DMS 273 (cell line): Measurements from ENCODE around the gene NADSYN1.

Experiments used
- DNase-seq: peaks from one replicate; lab custom pipeline; 2025; ENCODE audit not compliant: unreplicated experiment; lab: John Stamatoyannopoulos, UW

The NADSYN1 gene

DNA sequence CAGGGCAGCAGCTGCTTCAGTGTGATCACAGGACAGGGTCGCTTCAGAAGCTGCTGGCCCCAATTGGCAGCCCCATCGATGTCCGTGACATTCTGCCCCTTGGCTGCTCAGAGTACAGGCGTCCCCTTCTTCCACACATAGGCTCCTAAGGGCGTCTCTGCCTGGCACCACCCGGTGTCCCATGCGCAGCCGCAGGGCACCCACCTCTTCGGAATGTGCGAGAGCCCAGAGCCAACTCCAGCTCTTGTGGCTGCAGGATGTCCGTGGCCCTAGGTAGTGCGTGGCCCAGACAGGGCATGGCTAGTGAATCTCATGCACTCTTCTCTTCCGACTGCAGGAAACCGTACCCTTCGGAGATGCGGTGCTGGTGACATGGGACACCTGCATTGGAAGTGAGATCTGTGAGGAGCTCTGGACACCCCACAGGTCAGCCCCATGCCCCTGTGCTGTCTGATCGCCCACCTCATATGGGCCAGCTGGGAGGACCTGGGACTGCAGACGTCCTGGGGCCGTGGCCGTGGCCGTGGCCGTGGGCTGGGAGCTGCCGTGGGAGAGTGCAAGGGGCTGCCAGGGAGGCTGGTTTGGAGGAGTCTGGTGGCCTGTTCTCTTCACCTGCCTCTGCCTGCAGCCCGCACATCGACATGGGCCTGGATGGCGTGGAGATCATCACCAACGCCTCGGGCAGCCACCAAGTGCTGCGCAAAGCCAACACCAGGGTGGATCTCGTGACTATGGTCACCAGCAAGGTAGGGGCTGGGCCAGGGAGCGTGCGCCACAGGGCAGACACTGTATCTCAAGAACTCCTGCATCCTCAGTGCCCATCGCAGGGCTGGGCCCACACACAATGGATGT, 20.2 kb downstream of the NADSYN1 start:
- no peak for DNase-seq

DNA sequence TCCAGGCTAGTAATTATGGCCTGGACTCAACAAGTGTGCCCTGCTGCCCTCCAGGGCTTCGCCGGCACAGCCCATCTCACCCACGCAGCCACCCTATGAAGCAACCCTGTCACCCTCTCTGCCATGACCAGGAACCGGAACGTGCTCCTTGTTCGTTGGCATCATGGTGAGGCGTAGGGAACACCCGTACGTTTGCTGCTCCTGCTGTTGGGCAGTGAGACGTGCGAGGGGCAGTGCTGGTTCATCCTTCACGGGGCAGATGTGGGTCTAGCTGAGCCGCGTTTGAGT, 20.7 kb downstream of the NADSYN1 start:
- no peak for DNase-seq

DNA sequence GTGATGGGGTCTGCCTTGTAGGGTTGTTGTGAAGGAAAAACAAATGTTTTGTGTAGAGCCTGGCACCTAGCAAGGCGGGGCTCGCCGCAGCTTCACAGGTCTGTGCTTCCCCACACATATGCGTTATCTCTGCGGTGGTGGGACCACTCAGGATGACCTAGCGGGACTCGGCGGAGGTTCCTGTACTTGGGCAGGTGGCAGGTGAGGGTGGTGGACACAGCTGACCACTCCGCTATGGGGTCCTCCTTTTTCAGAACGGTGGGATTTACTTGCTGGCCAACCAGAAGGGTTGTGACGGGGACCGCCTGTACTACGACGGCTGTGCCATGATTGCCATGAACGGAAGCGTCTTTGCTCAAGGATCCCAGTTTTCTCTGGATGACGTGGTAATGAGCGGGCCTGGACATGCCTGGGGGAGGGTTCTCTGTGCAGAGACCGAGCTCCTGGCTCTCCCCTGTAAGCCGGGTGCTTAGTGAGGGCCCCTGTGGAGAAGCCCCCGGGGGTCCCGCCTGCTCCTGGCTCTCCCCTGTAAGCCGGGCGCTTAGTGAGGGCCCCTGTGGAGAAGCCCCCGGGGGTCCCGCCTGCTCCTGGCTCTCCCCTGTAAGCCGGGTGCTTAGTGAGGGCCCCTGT, 21.3 kb downstream of the NADSYN1 start:
- no peak for DNase-seq

DNA sequence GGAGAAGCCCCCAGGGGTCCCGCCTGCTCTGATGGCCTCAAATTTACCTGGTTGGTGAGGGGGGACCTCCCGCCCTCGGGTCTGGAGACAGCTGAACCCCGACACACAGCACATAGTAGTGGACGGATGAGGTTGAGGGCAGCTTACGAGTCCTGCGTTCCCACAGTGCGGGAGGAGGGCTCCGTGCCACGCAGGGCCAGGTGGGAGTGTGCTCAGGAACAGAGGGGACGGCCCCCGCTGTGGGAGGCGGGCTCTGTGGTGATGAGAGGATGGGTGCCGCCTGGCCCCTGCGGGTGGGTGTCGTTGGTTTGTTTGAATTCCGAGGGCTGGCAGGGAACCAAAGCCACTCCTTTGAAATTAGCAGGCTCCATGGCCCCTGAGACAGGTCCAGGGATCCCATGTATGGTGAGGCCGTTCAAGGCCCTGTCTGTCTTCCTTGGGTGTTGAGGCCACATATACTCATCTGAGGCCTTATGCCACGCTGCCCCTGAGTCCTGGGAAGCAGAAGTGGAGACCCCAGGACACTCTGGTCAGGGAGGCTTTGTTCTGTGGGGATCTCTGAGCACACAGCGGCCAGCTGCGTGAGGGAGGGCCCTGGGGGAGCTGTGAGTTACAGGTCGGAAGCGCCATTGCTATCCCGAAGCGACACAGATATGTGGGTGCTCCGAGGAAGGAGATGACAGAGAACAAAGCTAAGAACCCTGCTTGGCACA, 21.9 kb downstream of the NADSYN1 start:
- DNase-seq: no peak

DNA sequence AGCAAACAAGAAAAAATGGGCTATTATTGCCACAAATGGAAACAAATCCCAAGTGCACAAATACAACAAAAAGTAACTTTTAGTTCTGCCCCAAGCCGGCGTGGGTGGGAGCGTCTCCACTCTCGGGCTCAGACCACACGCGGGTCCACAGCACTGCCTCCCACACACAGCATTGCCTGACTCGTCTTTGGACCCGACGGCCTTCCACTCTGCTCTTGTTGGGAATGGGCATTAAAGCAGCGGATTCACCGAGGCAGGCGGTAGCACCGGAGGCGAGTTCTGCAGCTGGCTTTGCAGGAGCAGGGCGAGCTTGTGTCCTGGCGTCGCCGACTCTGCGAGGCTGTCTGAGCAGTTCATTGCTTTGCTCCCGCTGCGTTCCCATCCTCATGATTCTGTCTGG, 23.0 kb downstream of the NADSYN1 start:
- DNase-seq: no peak

DNA sequence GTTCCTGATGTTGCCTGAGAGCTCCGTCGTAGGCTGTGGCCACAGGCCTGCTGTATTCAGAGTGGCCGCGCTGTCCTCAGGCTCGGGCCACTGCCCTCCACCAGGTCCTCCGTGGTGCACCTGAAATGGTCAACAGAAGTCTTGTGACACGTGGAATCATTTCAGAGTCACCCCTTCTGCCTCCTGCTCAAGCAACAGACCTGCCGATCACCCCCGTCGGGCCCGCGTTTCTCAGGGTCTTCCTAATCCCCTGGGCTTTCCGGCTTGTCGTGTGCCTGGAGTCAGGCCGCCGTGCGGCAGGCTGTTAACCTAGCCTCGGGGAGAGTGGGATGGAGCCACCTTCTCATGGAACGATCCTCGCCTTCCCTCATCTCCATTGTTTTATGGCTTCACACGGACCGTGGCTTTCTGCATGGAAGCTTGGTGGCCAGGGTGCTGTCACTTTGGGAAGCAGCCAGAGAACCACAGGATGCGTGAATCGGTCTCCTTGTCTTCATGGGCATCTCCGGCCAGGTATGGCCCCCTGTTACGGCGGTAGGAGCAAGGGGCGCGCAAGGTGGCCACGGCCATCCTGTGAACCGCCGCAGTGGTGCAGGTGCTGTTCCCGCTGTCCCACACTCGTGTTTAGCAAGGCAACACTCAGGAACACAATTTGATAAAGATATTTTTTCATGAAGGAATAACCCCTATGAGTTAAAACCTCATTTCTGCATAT, 24.1 kb downstream of the NADSYN1 start:
- no peak for DNase-seq

DNA sequence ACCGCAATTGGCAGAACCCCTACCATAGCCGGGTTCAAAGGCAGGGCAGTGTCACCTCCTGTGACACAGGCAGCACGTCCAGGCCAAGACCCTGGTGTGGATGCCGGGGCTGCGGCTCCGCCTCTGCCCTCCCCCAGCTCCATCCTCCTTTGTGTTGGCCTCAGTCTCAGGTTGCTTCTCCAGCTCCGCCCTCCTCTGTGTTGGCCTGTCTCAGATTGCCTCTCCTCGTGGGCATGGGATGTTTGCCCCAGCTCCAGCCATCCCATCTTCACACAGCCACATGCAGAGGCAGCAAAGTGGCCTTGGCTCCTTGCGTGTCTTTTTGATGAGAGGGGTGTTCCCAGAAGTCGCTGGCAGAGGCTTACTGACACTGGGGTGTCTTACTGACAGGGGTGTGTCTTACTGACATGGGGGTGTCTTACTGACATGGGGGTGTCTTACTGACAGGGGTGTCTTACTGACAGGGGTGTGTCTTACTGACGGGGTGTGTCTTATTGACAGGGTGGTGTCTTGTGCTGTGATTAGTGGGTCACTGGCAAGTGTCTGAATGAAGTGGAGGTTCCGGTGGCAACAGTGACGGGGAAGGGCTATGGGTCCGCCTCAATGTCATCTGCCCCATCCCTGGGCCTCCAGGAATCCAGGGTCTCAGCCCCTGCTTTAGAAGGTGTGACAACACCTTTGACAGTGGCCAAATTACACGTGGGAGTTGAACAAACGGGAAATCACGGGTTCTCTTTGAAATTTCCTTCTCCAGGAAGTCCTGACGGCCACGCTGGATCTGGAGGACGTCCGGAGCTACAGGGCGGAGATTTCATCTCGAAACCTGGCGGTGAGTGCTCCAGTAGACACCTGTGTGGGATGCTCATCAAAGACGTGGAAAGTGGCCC, 24.9 kb downstream of the NADSYN1 start:
- no peak for DNase-seq

DNA sequence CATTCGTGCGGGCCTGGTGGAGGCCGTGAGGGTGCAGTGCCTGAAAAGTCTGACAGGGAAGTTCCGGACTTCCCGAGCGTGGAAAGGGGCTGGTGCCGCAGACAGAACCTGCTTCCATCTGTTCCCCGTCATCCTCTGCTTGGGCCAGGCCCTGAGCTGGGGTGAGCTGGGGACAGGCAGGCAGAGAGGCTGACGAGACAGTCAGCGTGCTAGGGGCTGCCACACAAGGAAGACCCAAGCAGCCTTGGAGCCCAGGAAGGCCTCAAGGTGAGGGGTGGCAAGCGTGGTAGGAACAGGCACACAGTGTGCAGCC, 25.5 kb downstream of the NADSYN1 start:
- DNase-seq: no peak

DNA sequence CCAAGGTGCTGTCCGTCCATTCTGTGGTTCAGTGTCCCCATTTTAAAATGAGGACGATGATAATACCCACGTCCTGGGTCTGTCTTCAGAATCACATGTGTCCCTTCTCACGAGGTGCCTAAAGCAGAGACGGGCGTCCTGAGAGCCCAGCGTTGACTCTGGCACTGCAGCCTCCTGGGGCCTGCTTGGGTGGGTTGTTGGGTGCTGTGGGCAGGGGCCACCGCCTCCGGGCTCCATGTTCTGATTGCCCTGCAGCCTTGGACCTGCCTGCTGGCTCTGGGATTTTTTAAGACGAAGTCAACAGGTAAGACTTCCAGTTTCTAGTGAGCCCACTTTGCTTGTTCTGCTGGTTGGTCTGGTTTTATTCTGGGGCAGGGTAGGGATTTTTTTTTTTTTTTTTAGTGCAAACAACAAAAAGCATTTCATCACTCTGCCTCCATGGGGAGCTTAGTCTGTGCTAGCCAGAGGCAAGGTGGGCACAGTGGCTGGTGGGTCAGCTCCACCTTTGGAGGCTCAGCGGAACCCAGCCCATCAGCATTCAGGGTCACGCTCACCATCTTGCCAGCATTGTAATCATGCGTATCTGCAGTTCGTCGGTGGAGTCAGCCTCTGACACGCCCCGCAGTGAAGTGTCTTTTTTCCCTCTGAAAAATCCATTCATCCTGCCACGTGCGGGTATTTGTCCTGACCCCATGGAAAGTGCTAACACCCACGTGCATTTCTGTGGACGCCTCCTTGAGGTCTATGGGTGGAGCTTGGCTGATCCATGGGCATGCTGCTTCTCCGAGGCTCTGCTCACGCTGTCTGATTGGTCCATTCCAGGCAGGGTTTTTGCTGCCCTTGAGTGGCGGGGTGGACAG, 28.3 kb downstream of the NADSYN1 start:
- DNase-seq: no peak

DNA sequence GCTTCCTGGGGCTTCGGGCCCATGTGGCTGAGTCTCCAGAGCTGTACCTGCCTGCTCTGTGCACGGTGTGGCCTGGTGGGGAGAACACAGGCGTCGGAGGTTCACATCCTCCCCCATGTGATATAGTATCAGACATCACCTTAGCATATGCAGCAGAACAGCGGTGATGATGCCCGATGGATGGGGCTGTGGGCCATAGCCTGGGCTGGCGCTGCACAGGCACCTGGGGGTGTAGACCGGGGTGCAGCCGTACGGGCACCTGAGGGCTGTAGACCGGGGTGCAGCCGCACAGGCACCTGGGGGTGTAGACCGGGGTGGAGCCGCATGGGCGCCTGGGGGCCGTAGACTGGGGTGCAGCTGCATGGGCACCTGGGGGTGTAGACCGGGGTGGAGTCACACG, 29.2 kb downstream of the NADSYN1 start:
- DNase-seq: no peak

DNA sequence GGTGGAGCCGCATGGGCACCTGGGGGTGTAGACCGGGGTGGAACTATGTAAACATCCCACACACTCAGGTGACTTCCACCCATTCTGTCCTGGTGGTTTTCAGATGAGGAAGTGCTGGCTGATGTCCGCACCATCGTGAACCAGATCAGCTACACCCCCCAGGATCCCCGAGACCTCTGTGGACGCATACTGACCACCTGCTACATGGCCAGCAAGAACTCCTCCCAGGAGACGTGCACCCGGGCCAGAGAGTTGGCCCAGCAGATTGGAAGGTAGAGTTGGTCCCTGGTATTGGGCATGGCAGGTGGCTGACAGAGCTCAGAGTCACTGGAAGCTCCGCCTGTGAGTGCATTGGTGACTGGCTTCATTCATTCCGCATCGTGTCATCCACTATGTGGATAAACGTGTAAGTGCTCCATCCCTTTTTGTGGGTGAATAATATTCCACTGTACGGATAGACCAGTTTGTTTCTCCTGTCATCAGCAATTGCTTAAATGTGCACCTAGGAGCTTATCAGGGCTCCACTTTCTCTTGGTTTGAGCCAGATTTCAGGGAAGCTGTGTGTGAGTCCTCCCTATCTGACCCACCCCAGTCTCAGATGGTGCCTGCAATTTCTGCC, 29.9 kb downstream of the NADSYN1 start:
- no peak for DNase-seq

DNA sequence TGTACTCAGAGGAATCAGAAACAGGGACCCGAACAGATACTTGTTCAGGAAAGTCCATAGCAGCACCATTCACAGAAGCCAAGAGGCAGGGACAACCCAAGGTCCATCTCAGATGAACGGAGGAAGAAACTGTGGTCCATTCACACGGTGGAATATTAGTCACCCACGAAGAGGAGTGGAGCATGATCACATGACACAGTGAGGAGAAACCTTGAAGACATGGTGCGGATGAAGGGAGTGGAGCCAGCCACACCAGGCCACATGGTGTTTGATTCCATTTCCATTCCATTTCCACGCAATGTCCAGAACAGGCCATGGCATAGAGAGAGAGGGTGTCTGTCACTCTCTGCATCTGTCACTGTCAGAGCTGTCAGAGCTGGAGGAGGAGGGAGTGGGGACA, 30.7 kb downstream of the NADSYN1 start:
- no peak for DNase-seq

DNA sequence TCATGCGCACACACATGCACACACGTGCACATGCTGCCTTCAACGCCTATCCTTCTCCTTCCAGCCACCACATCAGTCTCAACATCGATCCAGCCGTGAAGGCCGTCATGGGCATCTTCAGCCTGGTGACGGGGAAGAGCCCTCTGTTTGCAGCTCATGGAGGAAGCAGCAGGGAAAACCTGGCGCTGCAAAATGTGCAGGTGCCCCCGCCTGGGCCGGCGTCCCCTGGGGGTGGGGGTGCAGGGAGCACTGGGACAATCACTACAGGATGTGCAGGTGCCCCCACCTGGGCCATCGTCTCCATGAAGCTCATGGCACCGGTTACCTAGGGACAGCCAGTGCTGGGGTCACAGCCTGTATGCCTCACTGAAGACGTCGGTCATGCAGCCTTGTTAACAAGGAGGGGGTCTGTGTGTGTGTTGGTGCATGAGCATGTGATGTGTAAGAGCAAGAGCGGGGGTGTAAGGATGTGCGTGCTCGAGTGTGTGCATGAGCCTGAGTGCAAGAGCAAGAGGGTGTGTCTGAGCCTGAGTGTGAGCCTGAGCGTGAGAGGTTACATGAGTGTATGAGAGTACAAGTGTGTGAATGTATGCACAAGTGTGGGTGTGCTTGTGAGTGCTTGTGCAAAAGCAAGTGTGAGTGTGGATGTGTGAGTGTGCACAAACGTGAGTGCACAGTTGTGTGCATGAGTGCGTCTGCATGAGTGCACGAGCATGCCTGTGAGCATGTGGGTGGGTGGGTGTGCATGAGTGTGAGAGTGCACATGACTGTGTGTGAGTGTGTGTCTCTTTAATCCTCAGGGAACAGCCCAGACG, 31.5 kb downstream of the NADSYN1 start:
- no peak for DNase-seq

DNA sequence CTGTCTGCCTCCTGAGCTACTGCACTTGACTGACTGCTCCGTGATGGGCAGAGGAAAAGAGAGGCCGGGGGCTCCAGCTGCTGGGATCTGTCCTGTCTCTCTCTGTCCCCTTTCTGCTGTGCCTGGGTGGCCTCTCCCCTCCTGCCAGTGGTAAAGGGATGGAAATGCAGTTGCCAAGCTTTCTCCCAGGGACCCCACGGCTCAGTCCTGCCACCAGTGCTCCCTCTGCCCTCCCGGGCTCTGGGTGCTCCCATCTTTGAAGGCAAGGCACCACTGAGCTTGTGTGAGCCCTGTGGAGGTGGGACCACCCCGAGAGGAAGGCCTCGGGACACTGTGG, 32.0 kb downstream of the NADSYN1 start:
- DNase-seq: no peak

DNA sequence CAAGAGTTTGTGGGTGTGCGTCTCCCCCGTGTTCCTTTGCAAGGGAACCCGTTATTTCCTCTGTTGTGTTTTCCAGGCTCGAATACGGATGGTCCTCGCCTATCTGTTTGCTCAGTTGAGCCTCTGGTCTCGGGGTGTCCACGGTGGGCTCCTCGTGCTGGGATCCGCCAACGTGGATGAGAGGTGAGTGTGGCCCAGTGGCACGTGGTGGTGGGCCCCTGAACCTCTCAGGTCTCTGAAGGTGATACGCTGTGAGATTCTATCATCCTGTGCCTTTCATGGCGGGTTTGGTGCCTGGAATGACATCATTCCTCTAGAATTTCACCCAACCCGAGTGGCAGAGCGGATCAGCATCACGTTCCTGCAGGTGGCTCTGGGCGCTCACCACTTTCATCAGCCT, 32.5 kb downstream of the NADSYN1 start:
- no peak for DNase-seq

DNA sequence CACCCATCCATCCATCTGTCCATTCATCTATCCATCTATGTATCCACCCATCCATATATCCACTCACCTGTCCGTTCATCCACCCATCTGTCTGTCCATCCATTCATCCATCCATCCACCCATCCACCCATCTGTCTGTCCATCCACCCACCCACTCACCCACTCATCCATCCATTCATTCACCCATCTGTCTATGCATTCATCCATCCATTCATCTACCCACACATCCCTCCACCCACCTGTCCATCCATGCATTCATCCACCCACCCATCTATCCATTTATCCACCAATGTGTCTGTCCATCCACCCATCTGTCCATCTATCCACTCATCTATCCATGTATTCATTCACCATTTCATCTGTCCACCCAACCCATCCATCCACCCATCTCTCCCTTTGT, 33.3 kb downstream of the NADSYN1 start:
- DNase-seq: no peak

DNA sequence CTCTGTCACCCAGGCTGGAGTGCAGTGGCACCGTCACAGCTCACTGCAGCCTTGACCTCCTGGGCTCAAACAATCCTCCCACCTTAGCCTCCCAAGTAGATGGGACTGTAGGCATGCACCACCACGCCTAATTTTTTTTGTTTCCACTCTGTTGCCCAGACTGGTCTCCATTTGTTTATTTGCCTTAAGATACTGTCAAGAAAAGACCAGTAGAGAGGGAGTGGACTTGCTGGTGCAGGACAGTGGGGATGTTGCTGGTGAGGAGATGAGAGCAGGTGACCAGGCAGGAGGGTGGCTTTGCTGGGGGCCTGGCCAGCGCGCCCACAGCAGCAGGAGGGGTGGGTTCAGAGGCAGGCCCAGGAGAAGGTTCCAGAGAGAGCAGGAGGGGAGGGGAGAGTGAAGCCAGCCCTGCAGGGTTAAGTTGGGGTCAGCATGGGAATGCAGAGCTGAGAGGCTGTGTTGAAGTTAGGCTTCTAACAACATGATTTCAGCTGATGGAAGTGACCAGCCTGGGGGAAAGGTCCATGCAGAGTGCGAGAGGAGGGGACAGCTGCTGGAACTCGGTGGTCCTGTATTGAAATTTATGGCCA, 35.8 kb downstream of the NADSYN1 start:
- DNase-seq: no peak

DNA sequence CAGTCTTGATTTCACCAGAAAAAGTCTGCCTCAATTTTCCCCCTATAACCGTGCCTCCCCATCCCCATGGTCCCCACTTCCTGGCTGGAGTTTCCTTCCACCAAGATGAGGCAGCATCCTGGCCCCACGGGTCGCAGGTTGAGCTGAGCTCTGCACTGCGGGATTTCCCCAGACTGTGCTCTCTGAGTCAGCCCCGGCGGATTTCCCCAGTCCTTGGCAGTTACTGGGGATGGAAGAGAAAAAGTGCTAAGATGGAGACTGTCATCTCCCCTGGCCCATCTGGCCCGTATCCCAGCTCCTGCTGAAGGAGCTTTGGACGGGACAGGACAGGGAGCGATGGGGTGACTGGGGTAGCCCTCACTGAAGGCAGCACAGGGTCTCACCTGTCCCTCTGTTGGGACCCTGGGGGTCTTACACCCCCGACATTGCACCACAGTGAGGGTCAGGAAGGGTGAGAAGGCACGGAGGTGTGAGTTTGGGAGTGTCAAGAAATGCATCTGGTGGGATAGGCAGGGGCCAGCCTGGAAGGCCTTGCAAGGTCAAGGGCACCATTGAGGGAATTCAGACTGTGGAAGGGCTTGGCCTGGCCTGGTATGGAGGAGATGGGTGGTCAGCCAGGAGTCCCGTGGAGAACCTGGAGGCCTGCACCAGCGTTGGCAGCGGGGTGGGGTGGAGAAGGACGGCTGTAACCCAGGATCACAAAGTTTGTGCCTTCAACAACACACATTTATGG, 36.5 kb downstream of the NADSYN1 start:
- DNase-seq: no peak
